Calu3 (cell line): ENCODE results near the gene NEDD4L. TPM values are rescaled to one million over a fixed set of nuclear protein-coding genes. Genes with fewer than 3 reads are reported as not detected.

Experiments used
- BruUV-seq: library from RNA; stranded (reverse); fragments of 400-500 nt; replicated peaks from 2 replicates; lab custom pipeline; 2021; lab: Mats Ljungman, UMichigan
- CTCF ChIA-PET: fragments of 300-600 bp; sonication (Branson Sonifier 250); formaldehyde crosslinking; loops from one replicate; lab custom pipeline; 2022; ENCODE audit warnings: antibody characterized with exemption; lab: Charles Lee
- DNase-seq: peaks from one replicate; pipeline ENCODE4 v3.0.0; 2022
- H3K27ac Mint-ChIP-seq: one replicate; pipeline ENCODE4 v1.8.0; 2022; ENCODE audit warnings: mixed read lengths; ENCODE audit not compliant: unreplicated experiment
- H3K27me3 Mint-ChIP-seq: one replicate; pipeline ENCODE4 v1.8.0; 2022; ENCODE audit warnings: mixed read lengths; ENCODE audit not compliant: unreplicated experiment
- H3K36me3 Mint-ChIP-seq: one replicate; pipeline ENCODE4 v1.8.0; 2022; ENCODE audit warnings: mild to moderate bottlenecking, moderate library complexity, mixed read lengths; ENCODE audit not compliant: insufficient read depth, unreplicated experiment
- H3K4me1 Mint-ChIP-seq: one replicate; pipeline ENCODE4 v1.8.0; 2022; ENCODE audit warnings: mild to moderate bottlenecking, low read depth, mixed read lengths; ENCODE audit not compliant: unreplicated experiment
- H3K4me3 Mint-ChIP-seq: one replicate; pipeline ENCODE4 v1.8.0; 2022; ENCODE audit warnings: mild to moderate bottlenecking, low read depth, moderate library complexity, mixed read lengths; ENCODE audit not compliant: unreplicated experiment
- H3K9me3 Mint-ChIP-seq: one replicate; pipeline ENCODE4 v1.8.0; 2022; ENCODE audit warnings: low read depth, mixed read lengths; ENCODE audit not compliant: unreplicated experiment
- CTCF ChIP-seq: fragments of 200-600 bp; IDR thresholded peaks from one replicate; pipeline ENCODE4 v1.8.0; 2022; ENCODE audit warnings: antibody characterized with exemption; ENCODE audit not compliant: unreplicated experiment
- intact Hi-C: fragments of 100-400 bp; cut with micrococcal nuclease; formaldehyde crosslinking; loops from one replicate; pipeline ENCODE4 v1.10.0; 2022; ENCODE audit not compliant: unreplicated experiment
- total RNA-seq: library from RNA; stranded (reverse); gene quantifications from 2 replicates; pipeline ENCODE4 v1.2.3, GENCODE V29; 2022

The NEDD4L gene
- total RNA-seq, 1 experiment from 2014 or later: 213 TPM

GRCh38 chr18:58161659-58162058 is 117.6 kb downstream of the NEDD4L start:
- H3K27ac Mint-ChIP-seq: no peak overlapping the region
- CTCF ChIA-PET: interaction anchor here (0.7 kb wide), 1 partner anchor 566 kb away, joined by 3 read pairs; no protein-coding TSS in a partner anchor
- peaks cover 21% of the 10 kb centered on the region for H3K36me3 Mint-ChIP-seq
- BruUV-seq: no TSS peak
- peaks cover 43% of the 10 kb centered on the region for H3K4me1 Mint-ChIP-seq
- no peak for DNase-seq
- H3K4me3 Mint-ChIP-seq: no peak overlapping the region
- intact Hi-C loops: no loop called here
- H3K9me3 Mint-ChIP-seq: no peaks in the 10 kb centered on the region
- no peak for TF ChIP-seq CTCF
- H3K27me3 Mint-ChIP-seq: no peaks in the 10 kb centered on the region

GRCh38 chr18:58162127-58162526 is 118.1 kb downstream of the NEDD4L start:
- Mint-ChIP-seq H3K9me3 (no peaks in the 10 kb centered on the region), H3K36me3 (peaks cover 21% of the 10 kb centered on the region), H3K4me1 (peaks cover 39% of the 10 kb centered on the region), H3K27ac (no peak overlapping the region), H3K4me3 (no peak overlapping the region), H3K27me3 (no peaks in the 10 kb centered on the region)
- TF ChIP-seq CTCF: no peak
- no TSS peak for BruUV-seq
- no peak for DNase-seq
- CTCF ChIA-PET: no interaction called here
- intact Hi-C loops: no loop called here

- H3K9me3 Mint-ChIP-seq: no peaks in the 10 kb centered on the region
- no peak overlapping the region for H3K4me3 Mint-ChIP-seq
- CTCF ChIA-PET: interaction anchor here (0.7 kb wide), 1 partner anchor 359 kb away, joined by 5 read pairs; no protein-coding TSS in a partner anchor
- TF ChIP-seq CTCF: no peak
- H3K27ac Mint-ChIP-seq: no peak overlapping the region
- H3K36me3 Mint-ChIP-seq: peaks cover 25% of the 10 kb centered on the region
- H3K4me1 Mint-ChIP-seq: peaks cover 33% of the 10 kb centered on the region
- BruUV-seq: no TSS peak
- DNase-seq: no peak
- H3K27me3 Mint-ChIP-seq: no peaks in the 10 kb centered on the region
- intact Hi-C loops: no loop called here
These were observed 119.1 kb downstream of the NEDD4L start for GRCh38 chr18:58163004-58163590.

- Mint-ChIP-seq H3K36me3 (peaks cover 25% of the 10 kb centered on the region), H3K9me3 (no peaks in the 10 kb centered on the region), H3K4me3 (no peak overlapping the region), H3K27ac (no peak overlapping the region), H3K27me3 (no peaks in the 10 kb centered on the region), H3K4me1 (peaks cover 10% of the 10 kb centered on the region)
- intact Hi-C loops: no loop called here
- no peak for TF ChIP-seq CTCF
- CTCF ChIA-PET: no interaction called here
- no TSS peak for BruUV-seq
- no peak for DNase-seq
These were observed 122.3 kb downstream of the NEDD4L start for GRCh38 chr18:58166278-58166844.
